Measurements from ENCODE around the gene RPUSD4.
A peak's percentile ranks its signal among the peaks of the same experiment; 100 is the strongest.

The RPUSD4 gene

GRCh38 chr11:126229858-126230540, 18.5 kb upstream of the RPUSD4 start:
- TF ChIP-seq CTCF (IDR thresholded peaks at IDR 0.05; ENCODE audit: low read depth, low read length) (no peak), MYC (IDR thresholded peaks at IDR 0.05; ENCODE audit: low read depth, low read length) (no peak)
- no peak for DNase-seq (ENCODE audit: low read depth)
- no peak overlapping the region for H3K4me3 ChIP-seq (ENCODE audit: low read depth, low read length)

GRCh38 chr11:126226334-126227084, 15.1 kb upstream of the RPUSD4 start:
- DNase-seq (ENCODE audit: low read depth): peak; percentile 21
- no peak overlapping the region for H3K4me3 ChIP-seq (ENCODE audit: low read depth, low read length)
- TF ChIP-seq MAX (IDR thresholded peaks at IDR 0.05; ENCODE audit: low read depth, low read length): no peak
- TF ChIP-seq POLR2A (IDR thresholded peaks at IDR 0.05; ENCODE audit: extremely low read depth, insufficient read length): no peak
- no peak for TF ChIP-seq CTCF (IDR thresholded peaks at IDR 0.05; ENCODE audit: low read depth, low read length)
- no peak for TF ChIP-seq MYC (IDR thresholded peaks at IDR 0.05; ENCODE audit: low read depth, low read length)

- TF ChIP-seq POLR2A (IDR thresholded peaks at IDR 0.05; ENCODE audit: extremely low read depth, insufficient read length) (no peak), MAX (IDR thresholded peaks at IDR 0.05; ENCODE audit: low read depth, low read length) (no peak), CTCF (IDR thresholded peaks at IDR 0.05; ENCODE audit: low read depth, low read length) (no peak), MYC (IDR thresholded peaks at IDR 0.05; ENCODE audit: low read depth, low read length) (no peak)
- DNase-seq (ENCODE audit: low read depth): no peak
- no peak overlapping the region for H3K4me3 ChIP-seq (ENCODE audit: low read depth, low read length)
Measured at GRCh38 chr11:126225295-126225665, 13.8 kb upstream of the RPUSD4 start.

- H3K4me3 ChIP-seq (ENCODE audit: low read depth, low read length): no peak overlapping the region
- no peak for DNase-seq (ENCODE audit: low read depth)
- TF ChIP-seq POLR2A (IDR thresholded peaks at IDR 0.05; ENCODE audit: extremely low read depth, insufficient read length) (no peak), MYC (IDR thresholded peaks at IDR 0.05; ENCODE audit: low read depth, low read length) (no peak), MAX (IDR thresholded peaks at IDR 0.05; ENCODE audit: low read depth, low read length) (no peak), CTCF (IDR thresholded peaks at IDR 0.05; ENCODE audit: low read depth, low read length) (no peak)
Measured at GRCh38 chr11:126224647-126225294, 13.3 kb upstream of the RPUSD4 start.

- no peak for TF ChIP-seq CTCF (IDR thresholded peaks at IDR 0.05; ENCODE audit: low read depth, low read length)
- TF ChIP-seq MAX (IDR thresholded peaks at IDR 0.05; ENCODE audit: low read depth, low read length): no peak
- no peak for TF ChIP-seq MYC (IDR thresholded peaks at IDR 0.05; ENCODE audit: low read depth, low read length)
- no peak for TF ChIP-seq POLR2A (IDR thresholded peaks at IDR 0.05; ENCODE audit: extremely low read depth, insufficient read length)
- no peak overlapping the region for H3K4me3 ChIP-seq (ENCODE audit: low read depth, low read length)
- no peak for DNase-seq (ENCODE audit: low read depth)
Measured at GRCh38 chr11:126219547-126219946, 8.1 kb upstream of the RPUSD4 start.

All from NB4 (cell line).